NAMALWA (cell line): ENCODE measurements around the gene BCAR3.
"Not testable (repeated sequence)": the region's sequence is repeated elsewhere in the genome, so short reads cannot be mapped to it uniquely, and the experiment has no call there.

ENCODE experiments used
- DNase-seq: peaks from one replicate; pipeline ENCODE4 v3.0.0-alpha.2; 2015; ENCODE audit warnings: low spot score

Gene BCAR3

DNA sequence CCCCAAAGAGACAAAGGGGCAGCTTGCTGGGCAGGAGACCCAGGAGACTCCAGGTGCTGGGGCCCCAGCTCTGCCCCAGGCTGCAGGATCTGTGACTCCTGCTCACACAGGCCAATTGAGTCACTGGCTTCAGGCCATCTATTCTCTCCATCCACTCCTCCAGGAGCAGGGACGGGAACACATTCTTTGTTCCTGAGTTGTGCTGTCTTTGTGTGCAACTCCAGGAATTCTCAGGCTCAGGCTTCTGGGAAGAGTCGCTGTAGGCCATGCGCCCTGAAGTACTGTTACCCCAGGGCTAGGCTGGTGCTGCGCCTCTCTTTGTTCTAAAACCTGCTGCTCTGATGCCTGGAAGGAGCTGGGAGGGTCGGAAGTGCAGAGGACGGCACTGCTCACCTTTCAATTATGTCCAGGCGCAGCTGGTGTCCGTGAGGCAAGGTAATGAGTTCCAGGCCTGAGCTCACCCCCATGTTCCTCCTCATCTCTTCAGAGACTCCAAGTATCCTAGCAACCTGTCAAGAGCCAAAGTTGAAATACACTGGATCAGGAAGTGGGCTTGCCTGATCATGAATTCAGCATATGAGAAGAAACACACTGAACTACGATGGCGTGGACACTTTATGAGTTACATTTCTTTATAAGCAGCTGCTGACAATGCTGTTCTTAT, 105.9 kb downstream of the BCAR3 start:
- no peak for DNase-seq

DNA sequence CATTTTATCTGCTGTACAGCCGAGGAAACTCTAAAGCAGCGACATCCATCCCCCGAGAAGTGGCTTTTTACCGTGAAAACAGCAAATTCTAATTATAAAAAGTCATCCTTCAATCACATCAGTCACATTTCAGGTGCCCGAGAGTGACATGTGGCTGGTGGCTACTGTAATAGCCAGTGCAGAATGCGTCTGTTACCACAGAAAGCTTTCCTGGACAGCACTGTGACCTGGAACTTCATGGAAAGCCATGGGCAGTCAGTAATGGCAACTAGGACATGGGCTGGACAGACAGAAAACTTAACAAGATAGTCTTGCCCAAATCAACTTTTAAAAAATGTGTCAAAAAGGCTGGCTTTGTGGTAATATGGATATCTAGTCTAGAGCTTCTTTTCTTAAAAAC, 106.6 kb downstream of the BCAR3 start:
- DNase-seq: no peak

DNA sequence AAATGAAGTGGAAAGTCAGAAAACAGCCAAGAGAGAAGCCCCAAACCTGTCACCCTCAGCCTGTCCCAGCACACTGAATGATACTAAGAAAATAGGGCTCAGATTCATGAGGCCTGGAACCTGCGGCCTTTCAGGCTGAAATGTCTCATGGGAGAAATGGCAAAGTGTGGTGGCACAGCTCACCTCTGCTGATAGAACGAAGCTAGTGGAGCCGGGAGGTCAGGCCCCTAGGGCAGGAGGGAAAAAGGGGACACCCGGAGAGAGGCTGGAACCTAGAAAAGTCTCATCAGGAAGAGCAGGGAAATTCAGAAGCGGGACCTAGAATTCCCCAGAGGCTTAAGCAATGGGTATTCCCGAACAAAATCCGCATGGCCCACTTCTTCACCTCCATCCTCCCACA, 107.1 kb downstream of the BCAR3 start:
- no peak for DNase-seq

DNA sequence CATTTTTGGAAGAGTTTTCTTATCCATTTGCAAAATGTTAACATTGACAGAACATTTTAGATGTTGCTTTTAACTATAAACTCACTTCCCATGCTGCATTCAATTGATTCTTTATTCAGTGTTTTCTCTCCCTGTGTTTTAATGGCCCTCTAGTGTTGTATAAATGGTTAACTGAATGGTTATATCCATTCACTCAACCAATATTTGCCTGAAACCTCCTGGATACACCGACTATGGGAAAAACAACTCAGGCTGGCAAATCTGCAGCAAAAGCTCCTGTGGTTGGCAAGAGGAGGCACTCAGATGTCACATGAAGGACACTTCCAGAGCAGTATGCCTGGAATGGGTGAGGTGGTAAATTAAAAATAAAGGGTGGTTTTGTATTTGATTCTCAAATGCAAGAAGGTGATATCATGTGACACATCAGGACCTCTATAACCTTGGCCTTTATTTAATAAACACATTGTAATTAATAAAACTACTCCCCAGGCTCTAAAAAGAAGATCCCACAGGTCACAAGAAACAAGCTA, 107.6 kb downstream of the BCAR3 start:
- no peak for DNase-seq

DNA sequence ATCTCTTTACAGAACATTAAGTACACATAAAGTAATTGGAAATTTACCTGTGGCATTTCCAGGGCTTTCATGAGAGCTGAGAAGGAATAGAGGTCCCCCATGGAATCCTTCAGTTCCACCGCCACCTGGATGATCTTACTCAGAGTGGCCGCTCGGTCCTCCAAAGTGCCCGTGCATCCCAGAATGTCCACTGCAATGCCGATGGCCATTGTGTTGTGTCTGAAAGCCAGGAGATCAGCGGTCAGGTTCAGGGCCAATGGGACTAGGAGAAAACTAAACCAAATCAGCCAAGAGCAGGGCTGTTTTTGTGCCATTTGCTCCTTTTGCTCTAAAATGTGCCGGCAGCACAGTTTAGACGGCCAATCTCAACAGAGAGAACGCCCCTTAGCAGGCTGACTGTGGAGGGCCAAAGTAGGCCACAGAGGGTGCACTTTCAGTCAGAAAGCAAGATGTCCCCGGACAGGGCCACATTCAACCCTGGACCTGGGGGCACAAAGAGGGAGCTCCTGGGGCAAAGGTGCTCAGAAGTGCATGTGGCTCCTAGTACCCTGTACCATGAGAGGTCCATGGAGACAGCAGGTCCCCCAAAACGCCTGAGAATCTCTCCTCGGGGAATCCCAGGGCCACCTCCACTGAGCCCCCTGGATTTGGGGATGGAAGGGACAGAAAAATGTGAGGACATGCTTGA, 109.9 kb downstream of the BCAR3 start:
- no peak for DNase-seq

DNA sequence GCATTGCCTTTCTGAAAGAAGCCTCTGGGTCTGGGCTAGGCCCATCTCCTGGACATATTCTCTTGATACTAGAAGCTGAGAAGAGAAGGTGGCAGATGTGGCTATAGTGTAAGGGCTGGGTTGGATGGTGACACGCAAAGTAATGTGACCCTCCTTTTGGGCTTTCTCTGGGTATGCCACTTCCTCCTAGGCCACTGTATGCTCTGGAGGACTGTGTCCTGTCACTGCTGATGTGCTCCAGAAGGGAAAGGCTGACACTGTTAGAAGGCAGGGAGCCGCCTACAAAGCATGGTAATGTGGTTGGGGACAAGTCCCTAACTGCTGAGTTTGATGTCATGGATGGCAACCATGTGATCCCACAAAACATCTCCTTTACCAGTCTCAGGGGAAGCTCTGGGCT, 112.1 kb downstream of the BCAR3 start:
- no peak for DNase-seq

DNA sequence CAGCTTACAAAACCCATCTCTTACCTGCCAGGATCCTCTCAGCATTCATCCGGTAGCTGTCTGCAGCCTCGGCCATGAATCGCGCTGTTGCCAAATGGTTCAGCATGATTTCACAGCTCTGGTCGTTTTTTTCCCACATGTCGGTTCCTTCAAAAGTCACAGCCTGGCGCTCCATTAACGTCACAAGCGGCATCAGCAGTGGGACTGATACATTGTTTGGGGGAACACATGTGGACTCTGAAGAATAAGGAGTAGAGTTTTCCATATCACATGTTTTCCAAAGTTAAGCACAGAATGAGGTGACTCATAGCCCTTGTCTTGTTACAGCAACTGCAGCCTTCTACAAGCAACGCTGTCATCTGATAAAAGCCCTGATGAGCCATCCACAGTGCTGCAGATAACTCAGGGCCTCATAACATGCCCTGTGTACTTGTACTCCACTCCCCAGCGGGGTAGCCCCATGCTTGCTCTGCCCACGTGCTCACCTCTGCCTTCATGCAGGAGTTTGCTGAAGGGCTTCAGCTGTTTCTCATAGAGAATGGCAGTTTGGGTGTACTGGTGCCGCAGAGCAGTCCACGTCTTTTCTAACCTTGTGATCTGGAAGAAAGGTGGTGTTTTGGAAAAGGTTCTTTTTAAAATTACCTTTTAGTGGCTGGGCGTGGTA, 114.2 kb downstream of the BCAR3 start:
- no peak for DNase-seq

DNA sequence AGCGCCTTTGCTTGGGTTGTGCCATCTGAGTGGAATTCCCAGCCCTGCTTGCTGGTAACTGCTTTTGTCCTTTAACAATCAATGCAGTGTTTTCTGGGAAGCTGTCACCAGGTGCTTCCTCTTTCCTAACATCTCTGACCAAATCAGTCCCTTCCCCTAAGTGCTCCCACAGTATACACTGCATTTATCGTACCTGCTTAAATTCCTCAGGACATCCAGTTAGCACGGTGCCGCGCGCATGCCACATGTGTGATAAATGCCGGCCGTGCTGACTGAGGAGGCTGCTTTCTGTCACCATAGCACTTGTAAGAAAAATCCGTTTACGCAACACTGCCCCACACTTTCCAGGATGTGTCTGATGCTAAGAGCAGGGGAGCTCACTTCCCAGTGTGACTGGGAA, 115.4 kb downstream of the BCAR3 start:
- no peak for DNase-seq

DNA sequence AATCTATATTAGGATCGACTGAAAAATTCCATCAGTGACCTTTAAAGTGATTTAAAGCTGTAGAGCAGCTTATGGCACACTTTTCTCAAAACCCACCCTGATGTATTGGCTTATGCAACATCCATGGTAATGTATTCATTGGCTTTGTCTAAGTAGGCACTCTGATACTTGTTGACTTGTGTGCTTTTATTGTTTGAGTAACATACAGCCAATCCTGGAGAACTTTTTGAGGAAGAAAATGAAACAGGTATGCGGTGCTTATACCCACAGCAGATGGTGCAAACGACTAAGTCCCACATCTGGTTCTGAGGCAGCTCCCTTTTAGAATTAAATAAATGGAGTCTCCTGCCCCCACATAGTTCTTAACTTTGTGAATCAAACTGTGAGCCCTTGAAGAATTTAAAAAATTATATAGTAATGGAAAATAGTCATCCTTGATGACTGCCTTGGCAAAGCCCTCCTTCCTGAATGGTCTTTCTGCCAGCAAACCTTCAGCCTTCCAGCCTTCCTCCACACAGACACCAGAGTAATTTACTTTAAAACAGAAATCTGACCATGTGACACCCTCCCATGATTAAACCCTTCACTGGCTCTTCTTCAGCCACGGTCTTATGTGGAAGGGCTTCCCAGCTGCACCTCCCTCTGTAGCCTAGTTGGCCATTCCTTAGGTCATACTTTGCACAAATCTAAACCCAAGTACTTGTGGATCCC, 116.0 kb downstream of the BCAR3 start:
- no peak for DNase-seq

DNA sequence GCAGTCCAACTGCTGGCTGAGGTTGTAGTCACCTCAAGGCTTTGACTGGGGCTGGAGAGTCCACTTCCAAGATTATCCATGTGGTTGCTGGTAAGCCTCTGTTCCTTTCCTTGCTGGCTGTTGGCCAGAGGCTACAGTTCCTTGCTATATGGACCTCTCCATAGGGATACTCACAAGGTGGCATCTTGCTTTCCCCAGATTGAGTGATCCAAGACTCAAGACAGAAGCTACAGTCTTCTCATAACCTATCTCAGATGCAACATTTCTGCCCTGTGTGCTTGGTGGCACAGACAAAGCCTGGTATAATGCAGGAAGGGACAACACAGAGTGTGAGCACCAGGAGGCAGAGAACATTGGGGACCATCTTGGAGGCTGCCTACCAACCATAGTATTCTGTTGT, 121.9 kb downstream of the BCAR3 start:
- no peak for DNase-seq

DNA sequence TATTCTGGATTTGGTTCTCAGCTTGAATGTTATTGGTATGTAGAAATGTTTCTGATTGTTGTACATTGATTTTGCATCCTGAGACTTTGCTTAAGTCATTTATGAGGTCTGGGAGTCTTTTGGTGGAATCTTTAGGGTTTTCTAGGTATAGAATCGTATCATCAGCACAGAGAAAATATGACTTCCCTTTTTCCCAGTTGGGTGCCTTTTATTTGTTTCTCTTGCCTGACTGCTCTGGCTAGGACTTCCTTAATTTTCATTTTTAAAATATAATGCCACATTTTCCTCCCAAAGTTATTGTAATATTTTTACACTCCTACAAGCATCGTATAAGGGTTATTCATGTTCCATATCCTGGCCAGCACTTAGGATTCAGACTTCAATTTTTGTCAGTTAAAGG, 122.6 kb downstream of the BCAR3 start:
- DNase-seq: peak; percentile 7

DNA sequence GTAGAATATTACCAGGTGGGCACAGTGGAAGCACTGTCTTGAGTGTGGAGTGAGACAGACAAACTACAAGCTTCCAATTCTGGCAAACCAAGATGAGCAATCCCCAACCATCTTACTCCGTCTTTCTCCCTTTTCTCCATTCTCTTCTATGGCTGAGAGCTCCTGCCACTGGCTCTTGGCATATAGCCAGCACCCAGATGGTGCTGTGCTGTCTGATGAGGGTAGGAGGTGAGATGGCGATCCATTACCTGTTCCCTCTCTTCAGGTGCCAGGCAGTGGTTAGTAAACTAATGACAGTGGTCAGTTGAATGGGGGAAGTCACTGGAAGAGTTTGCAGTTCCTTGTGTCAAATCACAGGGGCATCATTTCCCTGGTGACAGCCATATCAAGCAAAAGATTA, 125.3 kb downstream of the BCAR3 start:
- no peak for DNase-seq

DNA sequence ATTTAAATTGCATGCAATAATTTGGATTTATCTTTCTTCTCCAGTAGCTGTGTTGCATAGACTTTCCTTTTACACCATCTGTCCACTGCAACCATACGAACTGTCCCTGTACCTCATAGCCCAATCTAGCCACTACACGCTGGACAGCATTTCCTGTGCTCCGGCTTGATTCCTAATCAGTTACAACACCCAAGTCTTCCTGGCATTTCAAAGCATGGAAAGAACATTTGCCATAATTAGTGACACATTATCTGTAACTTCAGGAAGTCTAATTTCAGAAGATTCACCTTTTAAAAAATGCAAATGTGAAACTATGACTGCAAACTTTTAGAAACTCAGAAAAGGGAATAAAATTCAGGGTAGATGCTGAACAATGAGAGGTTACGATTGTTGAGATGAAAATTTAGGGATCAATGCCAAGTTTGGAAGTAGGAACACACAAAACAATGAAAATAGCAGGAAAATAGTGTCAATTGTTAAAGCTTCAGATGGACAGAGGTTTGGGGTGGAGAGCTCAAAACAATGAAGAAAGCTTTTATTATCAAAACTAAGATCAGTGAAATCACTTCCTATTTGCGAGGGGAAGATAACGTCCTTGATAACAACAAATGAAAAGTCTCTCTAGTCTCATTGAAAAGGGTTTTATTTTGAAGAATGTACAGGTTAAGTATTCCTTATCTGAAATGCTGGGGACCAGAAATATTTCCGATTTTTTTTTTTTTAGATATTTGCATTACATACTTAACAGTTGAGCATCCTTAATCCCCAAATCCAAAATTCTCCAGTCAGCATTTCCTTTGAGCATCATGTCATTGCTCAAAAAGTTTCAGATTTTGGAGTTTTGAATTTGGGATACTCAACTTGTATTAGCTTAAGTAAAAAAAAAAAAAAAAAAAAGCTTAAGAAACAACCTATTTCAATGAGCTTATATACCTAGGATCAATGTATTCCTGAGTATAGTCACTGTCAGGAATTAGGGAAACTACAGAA, 126.5 kb downstream of the BCAR3 start:
- DNase-seq: no peak

DNA sequence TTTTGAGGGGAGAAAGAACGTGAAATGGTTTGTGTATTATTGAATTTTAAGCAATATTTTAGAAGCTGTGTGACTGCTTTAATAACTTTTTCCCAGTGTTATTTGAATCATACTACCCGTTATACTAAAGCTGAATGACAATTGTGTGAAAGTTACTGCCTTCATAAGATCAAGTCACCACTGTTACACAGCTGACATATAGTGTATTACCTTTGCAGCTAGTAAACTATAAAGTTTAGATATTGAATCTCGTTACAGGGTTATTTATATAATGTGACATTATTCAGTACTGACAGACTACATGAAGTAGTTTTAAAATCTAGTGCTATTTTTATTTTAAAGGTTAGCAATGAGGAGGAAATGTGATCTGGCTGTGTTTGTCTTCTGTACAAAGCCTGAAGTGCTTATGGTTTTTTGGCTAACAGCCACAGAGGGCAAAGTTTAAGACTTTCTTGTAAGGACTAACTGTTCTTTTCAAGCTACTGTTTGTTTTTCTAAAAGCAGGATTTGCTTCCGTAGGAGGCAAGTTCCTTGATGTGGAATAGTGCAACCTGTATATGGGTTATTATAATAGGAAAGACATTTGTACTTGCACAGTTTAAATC, 127.6 kb downstream of the BCAR3 start:
- DNase-seq: not testable (repeated sequence)

DNA sequence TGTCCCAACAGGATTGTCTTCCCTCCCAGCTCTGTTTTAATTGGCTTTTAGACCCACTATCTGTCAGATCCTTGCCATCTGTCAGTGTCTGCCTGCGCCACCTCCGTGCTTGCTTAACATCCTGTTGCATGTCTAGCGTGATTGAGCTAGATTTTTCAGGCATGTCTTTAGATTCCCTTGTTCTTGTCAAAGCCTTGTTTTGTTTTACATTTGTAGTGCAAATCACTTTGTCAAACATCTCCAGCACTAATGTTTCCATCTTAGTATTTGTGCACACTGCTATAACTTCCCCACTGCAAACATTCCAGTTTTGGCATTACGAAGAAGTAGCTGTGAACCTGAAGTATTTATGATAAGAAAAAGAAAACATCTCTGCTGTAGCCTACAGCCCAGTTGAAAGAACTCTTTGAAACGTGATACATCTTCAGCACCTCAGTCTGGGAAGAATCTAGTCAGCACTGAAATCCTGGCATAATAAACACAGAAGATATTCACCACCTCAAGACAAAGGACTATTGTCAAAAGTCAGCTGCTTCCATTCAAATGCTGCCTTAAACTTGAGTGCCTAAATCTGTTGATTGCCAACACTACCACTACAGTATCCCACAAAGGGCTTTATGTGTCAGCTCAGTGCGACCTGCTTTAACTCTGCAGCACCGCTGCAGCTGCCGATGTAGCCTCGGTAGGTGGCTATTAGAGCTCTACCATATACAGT, 128.7 kb downstream of the BCAR3 start:
- DNase-seq: no peak

DNA sequence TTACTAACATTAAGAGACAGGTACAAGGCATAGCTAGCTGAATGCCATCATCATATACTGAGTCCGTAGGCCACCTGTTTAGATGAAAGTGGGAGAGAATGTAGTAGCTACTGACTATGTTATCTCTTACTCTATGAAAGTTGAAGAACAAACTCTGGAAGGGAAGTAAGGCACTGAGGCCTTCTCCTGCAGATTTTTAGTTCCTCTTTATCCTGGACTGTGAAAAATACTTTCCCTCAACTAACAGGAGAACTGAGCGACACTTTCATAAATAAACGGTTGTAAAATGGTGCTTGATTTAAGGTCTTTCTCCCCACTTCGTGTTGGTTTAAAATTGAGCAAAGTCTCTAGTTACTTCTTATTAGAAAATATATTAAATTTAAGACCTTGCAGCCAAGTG, 131.8 kb downstream of the BCAR3 start:
- no peak for DNase-seq

DNA sequence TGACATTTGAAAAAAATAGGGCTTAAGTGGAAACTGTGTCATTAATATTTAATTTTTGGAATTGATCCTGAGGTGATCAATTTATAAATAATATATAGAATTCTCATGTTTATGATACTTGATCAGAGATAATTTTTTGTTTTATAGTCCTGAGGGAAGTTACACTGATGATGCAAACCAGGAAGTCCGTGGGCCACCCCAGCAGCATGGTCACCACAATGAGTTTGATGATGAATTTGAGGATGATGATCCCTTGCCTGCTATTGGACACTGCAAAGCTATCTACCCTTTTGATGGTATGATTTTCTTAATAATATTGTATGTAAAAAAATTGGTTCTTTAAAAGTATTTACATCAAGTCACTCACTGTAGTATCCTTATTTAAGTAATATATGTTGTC, 132.5 kb downstream of the BCAR3 start:
- no peak for DNase-seq

DNA sequence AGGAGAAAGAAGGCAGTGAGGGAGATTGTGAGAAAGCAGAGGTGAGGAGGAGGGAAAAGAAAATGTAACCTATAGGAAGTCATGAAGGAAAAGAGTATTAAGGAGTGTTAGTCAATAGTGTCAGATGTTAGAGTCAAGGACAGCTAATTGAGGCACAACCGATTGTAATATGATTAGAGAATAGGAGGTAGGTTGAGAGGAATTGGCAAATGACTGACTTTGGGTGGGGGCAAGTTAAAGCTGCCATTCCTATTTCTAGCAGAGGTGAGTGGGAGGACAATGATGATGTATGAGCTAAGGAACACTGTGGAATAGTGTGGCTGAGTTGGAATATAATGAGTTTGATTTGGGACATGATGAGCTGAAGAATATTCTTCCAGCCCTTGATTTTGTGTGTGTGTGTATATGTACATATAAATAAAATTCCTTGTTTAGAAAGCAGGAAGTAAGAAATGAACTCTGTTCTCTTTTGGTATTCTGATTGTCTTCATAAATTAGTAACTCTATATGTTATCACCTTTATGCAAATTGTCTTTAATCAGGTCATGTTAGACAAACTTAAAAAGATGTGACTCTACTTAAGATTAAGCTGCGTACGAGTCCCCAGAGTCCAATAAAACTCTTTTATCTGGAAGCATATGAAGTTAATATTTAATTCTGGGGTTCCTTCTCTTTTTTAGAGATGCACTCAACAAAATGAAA, 135.3 kb downstream of the BCAR3 start:
- DNase-seq: no peak

DNA sequence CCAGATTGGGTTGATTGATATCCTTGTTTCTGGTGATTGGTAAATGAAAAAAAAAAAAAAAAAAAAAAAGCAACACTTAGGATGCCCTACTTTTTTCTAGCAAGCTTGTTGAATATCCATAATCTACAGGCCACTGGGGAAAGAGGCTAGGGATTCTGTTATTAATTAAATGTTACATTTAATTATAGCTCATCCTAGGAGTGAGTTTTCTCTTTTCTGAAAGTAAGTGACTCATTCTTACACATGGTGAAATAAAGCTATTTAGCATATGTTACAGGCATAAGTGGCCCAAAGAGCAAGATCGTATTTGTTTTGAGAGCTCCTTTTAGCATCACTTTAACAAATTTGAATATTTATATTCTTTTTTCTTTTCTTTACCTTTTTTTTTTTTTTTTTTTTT, 139.2 kb downstream of the BCAR3 start:
- no peak for DNase-seq

DNA sequence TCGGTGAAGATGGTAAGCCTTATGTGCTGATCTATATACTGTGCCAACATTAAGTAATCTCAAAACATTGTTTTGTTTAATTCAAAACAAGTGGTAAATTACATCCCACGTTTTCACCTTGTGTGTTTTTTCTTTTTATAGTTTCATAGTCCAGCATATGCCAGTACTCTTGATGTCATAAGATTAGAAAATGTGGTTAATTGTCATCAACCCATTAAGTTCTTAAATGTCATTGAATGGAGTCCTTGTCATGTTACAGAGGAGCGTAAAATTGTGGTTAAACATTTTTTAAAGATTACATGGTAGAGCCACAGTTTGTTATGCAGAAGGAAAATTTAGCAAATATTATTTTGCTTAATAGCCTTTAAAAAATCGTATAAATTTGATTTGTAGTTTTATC, 140.6 kb downstream of the BCAR3 start:
- no peak for DNase-seq
